Measurements from ENCODE around the gene CPO. TPM values are rescaled to one million over a fixed set of nuclear protein-coding genes. Genes with fewer than 3 reads are reported as not detected.
"Not testable (repeated sequence)": the region's sequence is repeated elsewhere in the genome, so short reads cannot be mapped to it uniquely, and the experiment has no call there.

Gene CPO
- total RNA-seq, 1 experiment from 2014 or later: not detected

DNA sequence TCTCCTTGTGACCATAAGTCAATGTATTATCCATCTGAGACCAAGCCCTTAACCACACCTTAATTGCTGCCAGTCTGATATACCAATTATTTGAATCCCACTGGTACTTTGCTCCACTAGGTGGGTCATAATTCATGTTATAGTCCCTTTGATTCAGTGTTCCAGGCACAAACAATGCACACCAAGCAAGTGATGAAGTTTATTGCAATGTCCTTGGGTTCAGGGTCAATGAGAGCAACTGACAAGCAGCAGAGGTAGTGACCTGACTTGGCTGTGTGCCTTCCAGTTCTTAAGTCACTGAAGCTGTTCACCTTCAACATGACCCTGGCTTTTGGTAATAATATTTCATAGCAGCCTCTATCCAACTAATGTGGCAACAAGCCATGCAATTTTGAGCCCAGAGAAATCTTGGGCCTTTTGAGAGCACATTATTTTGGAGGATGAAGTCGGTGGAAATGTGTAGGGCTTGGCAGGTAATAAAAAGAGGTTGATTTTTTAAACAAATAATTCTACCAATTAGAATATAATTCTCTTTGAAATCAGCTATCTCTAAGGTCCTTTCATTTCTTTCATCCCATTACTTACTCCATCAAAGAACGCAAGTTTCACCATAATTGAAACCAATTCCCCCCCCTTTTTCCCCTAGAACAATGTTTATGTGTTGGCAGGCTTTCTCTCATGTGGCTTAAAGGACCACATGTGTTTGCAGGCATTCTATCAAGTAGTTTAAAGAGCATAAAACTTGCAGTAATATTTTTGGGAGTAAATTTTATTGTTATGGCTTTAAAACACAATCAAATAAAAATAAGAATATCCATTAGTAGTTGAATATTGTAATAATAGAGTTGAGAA is 3.1 kb upstream of the CPO start:
- no peak for DNase-seq
- Histone ChIP-seq H3K4me2 (ENCODE audit: low read depth, low read length, poor library complexity, severe bottlenecking) (no peak overlapping the region), H4K20me1 (ENCODE audit: insufficient read depth, low read depth, low read length) (no peaks in the 10 kb centered on the region), H3K27me3 (ENCODE audit: low read length) (no peaks in the 10 kb centered on the region), H3K27ac (ENCODE audit: low read length) (no peak overlapping the region), H3K4me3 (ENCODE audit: low read length) (no peak overlapping the region), H3K36me3 (ENCODE audit: insufficient read depth, low read length) (no peaks in the 10 kb centered on the region), H3K4me1 (ENCODE audit: low read length) (no peaks in the 10 kb centered on the region), H3K9me2 (replicated peaks; ENCODE audit: insufficient read depth, low read length) (no peaks in the 10 kb centered on the region), H3K79me2 (ENCODE audit: low read length) (no peaks in the 10 kb centered on the region), H2AFZ (ENCODE audit: low read length) (no peak overlapping the region), H3K9ac (ENCODE audit: low read length) (no peak overlapping the region), H3K9me3 (ENCODE audit: low read length) (no peaks in the 10 kb centered on the region)

DNA sequence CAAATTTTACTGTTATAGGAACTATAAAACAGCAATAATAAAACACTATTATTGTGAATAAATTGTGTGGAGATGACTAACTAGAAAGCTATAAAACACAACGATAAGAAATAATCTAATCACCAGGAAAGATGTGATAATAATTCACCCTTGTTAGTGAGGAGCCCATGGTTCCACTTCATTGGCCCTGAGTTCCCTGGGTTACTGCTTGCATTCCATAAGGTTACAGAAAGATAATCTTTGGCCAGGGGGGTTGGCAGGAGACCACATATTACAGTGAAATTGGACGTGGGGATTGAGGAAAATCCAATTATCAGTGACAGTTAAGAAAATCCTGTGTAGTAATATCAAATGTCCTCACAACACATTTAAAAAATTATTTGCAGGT is 2.5 kb upstream of the CPO start:
- no peak overlapping the region for H2AFZ ChIP-seq (ENCODE audit: low read length)
- H3K27me3 ChIP-seq (ENCODE audit: low read length): no peaks in the 10 kb centered on the region
- H3K9me2 ChIP-seq (replicated peaks; ENCODE audit: insufficient read depth, low read length): no peaks in the 10 kb centered on the region
- H3K4me3 ChIP-seq (ENCODE audit: low read length): no peak overlapping the region
- no peak for DNase-seq
- no peaks in the 10 kb centered on the region for H3K9me3 ChIP-seq (ENCODE audit: low read length)
- H3K36me3 ChIP-seq (ENCODE audit: insufficient read depth, low read length): no peaks in the 10 kb centered on the region
- H4K20me1 ChIP-seq (ENCODE audit: insufficient read depth, low read depth, low read length): no peaks in the 10 kb centered on the region
- no peaks in the 10 kb centered on the region for H3K79me2 ChIP-seq (ENCODE audit: low read length)
- no peaks in the 10 kb centered on the region for H3K4me1 ChIP-seq (ENCODE audit: low read length)
- H3K4me2 ChIP-seq (ENCODE audit: low read depth, low read length, poor library complexity, severe bottlenecking): no peak overlapping the region
- H3K27ac ChIP-seq (ENCODE audit: low read length): no peak overlapping the region
- no peak overlapping the region for H3K9ac ChIP-seq (ENCODE audit: low read length)

DNA sequence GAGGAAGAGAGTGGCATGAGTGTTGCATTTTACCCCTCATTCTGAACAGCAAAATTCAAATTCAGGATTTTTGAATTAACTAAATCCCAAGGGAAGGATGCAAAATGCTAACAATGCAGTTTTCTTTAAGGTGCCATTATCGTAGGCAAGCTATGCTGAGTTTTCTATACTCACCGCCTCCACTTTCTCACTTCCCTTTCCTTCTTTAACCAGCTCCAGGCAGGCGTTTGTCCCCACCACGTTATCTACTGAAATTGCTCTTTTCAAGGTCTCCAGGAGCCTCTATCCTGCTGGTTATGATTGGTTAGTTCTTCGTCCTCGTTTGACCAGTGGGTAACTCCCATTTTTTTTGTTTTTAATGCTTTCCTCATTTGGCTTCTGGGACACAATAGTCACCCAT is 1.8 kb upstream of the CPO start:
- no peak overlapping the region for H3K4me2 ChIP-seq (ENCODE audit: low read depth, low read length, poor library complexity, severe bottlenecking)
- no peaks in the 10 kb centered on the region for H3K36me3 ChIP-seq (ENCODE audit: insufficient read depth, low read length)
- DNase-seq: no peak
- H3K27me3 ChIP-seq (ENCODE audit: low read length): no peaks in the 10 kb centered on the region
- H3K9me3 ChIP-seq (ENCODE audit: low read length): no peaks in the 10 kb centered on the region
- H3K4me1 ChIP-seq (ENCODE audit: low read length): no peaks in the 10 kb centered on the region
- H3K9ac ChIP-seq (ENCODE audit: low read length): no peak overlapping the region
- H3K4me3 ChIP-seq (ENCODE audit: low read length): no peak overlapping the region
- no peak overlapping the region for H3K27ac ChIP-seq (ENCODE audit: low read length)
- H3K9me2 ChIP-seq (replicated peaks; ENCODE audit: insufficient read depth, low read length): no peaks in the 10 kb centered on the region
- no peak overlapping the region for H2AFZ ChIP-seq (ENCODE audit: low read length)
- H4K20me1 ChIP-seq (ENCODE audit: insufficient read depth, low read depth, low read length): no peaks in the 10 kb centered on the region
- no peaks in the 10 kb centered on the region for H3K79me2 ChIP-seq (ENCODE audit: low read length)

DNA sequence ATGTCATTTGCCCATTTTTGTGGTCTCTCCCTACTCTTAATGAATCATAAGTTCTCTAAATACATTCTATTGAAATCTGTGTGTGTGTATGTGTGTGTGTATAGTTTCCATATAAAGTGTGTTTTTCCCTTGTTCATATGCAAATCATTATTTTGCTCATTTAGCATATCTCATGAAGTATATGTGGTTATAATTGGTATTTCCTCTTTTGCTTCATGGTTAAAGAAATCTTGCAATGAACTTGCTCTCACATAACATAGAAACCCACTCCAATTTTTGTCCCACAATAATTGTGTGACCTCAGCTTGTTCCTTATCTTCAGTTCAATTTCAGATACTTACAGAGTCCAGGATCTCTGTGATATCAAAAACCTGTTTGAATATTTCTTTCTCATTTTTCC is 1.2 kb downstream of the CPO start:
- no peaks in the 10 kb centered on the region for H3K9me3 ChIP-seq (ENCODE audit: low read length)
- H3K27me3 ChIP-seq (ENCODE audit: low read length): no peaks in the 10 kb centered on the region
- H2AFZ ChIP-seq (ENCODE audit: low read length): no peak overlapping the region
- H3K36me3 ChIP-seq (ENCODE audit: insufficient read depth, low read length): no peaks in the 10 kb centered on the region
- no peak overlapping the region for H3K9ac ChIP-seq (ENCODE audit: low read length)
- H3K9me2 ChIP-seq (replicated peaks; ENCODE audit: insufficient read depth, low read length): no peaks in the 10 kb centered on the region
- H4K20me1 ChIP-seq (ENCODE audit: insufficient read depth, low read depth, low read length): no peaks in the 10 kb centered on the region
- H3K4me2 ChIP-seq (ENCODE audit: low read depth, low read length, poor library complexity, severe bottlenecking): no peak overlapping the region
- no peak overlapping the region for H3K27ac ChIP-seq (ENCODE audit: low read length)
- no peaks in the 10 kb centered on the region for H3K79me2 ChIP-seq (ENCODE audit: low read length)
- H3K4me1 ChIP-seq (ENCODE audit: low read length): no peaks in the 10 kb centered on the region
- H3K4me3 ChIP-seq (ENCODE audit: low read length): no peak overlapping the region
- no peak for DNase-seq

DNA sequence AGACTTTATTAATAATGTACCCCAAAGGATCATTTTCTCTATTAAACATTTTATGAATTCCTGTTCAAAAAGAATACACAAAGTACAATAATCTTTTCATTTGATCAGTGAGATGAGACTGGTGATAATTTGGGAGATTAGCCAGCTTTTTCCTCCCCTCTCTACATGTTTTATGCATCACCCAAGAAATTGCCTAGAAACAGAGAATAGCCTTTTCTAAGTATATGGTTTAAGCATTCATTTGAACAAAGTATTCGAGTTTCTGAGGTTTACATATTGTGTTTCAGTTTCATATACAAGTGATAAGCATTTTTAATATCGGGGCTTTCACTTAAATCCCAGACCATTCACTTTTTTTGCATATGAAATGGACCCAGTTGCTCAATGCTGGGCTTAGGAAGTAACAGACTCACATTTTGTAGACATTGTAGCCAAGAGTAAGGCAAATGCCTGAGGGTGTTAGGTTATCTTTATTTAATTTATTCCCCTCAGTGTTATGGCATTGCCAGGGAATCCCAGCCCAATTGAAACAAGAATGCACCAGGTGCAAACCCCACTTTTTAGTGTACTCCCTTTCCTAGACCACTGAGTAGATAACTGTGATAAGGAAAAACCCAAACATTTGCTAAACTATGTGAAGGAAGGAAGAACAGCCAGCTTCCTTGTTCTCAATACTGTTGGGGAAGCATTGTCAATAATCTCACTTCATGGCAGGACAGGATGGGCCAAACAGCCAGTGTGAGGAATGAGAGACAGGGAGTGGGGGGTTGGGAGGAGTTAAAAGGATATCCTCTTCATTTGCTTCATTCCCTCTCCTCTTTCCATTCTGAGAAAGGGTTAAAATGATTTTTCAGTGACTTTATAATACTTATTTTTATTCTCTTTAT is 3.5 kb downstream of the CPO start:
- no peak overlapping the region for H3K4me2 ChIP-seq (ENCODE audit: low read depth, low read length, poor library complexity, severe bottlenecking)
- H4K20me1 ChIP-seq (ENCODE audit: insufficient read depth, low read depth, low read length): no peaks in the 10 kb centered on the region
- H3K9me2 ChIP-seq (replicated peaks; ENCODE audit: insufficient read depth, low read length): no peaks in the 10 kb centered on the region
- H3K79me2 ChIP-seq (ENCODE audit: low read length): no peaks in the 10 kb centered on the region
- DNase-seq: no peak
- H3K4me3 ChIP-seq (ENCODE audit: low read length): no peak overlapping the region
- no peak overlapping the region for H3K9ac ChIP-seq (ENCODE audit: low read length)
- no peaks in the 10 kb centered on the region for H3K9me3 ChIP-seq (ENCODE audit: low read length)
- no peaks in the 10 kb centered on the region for H3K36me3 ChIP-seq (ENCODE audit: insufficient read depth, low read length)
- H3K4me1 ChIP-seq (ENCODE audit: low read length): no peaks in the 10 kb centered on the region
- no peak overlapping the region for H3K27ac ChIP-seq (ENCODE audit: low read length)
- H3K27me3 ChIP-seq (ENCODE audit: low read length): no peaks in the 10 kb centered on the region
- no peak overlapping the region for H2AFZ ChIP-seq (ENCODE audit: low read length)

DNA sequence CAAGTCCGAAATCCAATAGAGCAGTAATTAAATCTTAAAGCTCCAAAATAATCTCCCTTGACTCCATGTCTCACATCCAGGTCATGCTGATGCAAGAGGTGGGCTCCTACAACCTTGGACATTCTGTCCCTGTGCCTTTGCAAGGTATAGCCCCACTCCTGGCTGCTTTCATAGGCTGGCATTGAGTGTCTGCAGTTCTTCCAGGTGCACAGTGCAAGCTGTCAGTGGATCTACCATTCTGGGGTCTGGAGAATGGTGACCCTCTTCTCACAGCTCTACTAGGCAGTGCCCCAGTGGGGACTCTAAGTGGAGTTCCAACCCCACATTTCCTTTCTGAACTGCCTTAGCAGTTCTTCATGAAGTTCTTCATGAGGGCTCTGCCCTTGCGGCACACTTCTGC is 14.1 kb downstream of the CPO start:
- not testable (repeated sequence) for H3K9ac ChIP-seq (ENCODE audit: low read length); H3K36me3 ChIP-seq (ENCODE audit: insufficient read depth, low read length); H3K4me2 ChIP-seq (ENCODE audit: low read depth, low read length, poor library complexity, severe bottlenecking); H3K27ac ChIP-seq (ENCODE audit: low read length); H2AFZ ChIP-seq (ENCODE audit: low read length); H3K4me3 ChIP-seq (ENCODE audit: low read length); DNase-seq; H3K27me3 ChIP-seq (ENCODE audit: low read length); H3K9me3 ChIP-seq (ENCODE audit: low read length); H3K4me1 ChIP-seq (ENCODE audit: low read length); H3K9me2 ChIP-seq (replicated peaks; ENCODE audit: insufficient read depth, low read length); H4K20me1 ChIP-seq (ENCODE audit: insufficient read depth, low read depth, low read length); H3K79me2 ChIP-seq (ENCODE audit: low read length)

DNA sequence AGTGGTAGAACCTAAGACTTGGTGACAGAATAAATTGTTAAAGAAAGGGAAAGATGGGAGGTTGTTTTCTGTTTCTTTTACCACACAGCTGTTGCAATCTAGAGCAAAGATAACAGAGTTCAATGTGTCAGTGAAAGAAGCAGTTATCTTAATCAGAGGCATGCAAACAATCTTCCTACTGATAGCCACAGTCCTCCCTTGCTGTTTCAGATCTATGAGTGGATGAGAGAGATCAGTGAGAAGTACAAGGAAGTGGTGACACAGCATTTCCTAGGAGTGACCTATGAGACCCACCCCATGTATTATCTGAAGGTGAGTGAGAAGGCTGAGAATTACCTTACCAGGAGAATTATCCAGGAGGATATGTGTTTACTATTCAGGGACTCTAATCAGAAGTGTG is 15.9 kb downstream of the CPO start:
- Histone ChIP-seq H2AFZ (ENCODE audit: low read length) (no peak overlapping the region), H3K36me3 (ENCODE audit: insufficient read depth, low read length) (no peaks in the 10 kb centered on the region), H3K9me2 (replicated peaks; ENCODE audit: insufficient read depth, low read length) (no peaks in the 10 kb centered on the region), H3K4me1 (ENCODE audit: low read length) (no peaks in the 10 kb centered on the region), H3K79me2 (ENCODE audit: low read length) (no peaks in the 10 kb centered on the region), H3K4me3 (ENCODE audit: low read length) (no peak overlapping the region), H3K27ac (ENCODE audit: low read length) (no peak overlapping the region), H3K9me3 (ENCODE audit: low read length) (no peaks in the 10 kb centered on the region), H3K9ac (ENCODE audit: low read length) (no peak overlapping the region), H4K20me1 (ENCODE audit: insufficient read depth, low read depth, low read length) (no peaks in the 10 kb centered on the region), H3K4me2 (ENCODE audit: low read depth, low read length, poor library complexity, severe bottlenecking) (no peak overlapping the region), H3K27me3 (ENCODE audit: low read length) (no peaks in the 10 kb centered on the region)
- no peak for DNase-seq

DNA sequence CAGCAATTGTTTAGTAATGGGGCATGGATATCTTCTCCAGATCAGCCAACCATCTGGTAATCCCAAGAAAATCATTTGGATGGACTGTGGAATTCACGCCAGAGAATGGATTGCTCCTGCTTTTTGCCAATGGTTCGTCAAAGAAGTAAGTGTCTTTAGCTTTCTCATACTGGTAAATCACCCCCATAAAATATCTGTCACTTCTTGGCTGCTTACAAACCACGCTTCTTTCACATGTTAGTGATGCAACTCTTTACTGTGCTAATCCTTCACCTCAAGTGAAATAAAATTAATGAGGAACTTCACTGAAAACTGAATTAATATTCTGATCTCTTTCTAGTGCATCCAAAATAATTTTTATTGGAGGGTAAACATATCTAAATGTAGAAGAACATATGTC is 18.9 kb downstream of the CPO start:
- Histone ChIP-seq H3K27me3 (ENCODE audit: low read length) (no peaks in the 10 kb centered on the region), H4K20me1 (ENCODE audit: insufficient read depth, low read depth, low read length) (no peaks in the 10 kb centered on the region), H3K4me1 (ENCODE audit: low read length) (no peaks in the 10 kb centered on the region), H3K4me3 (ENCODE audit: low read length) (no peak overlapping the region), H3K9ac (ENCODE audit: low read length) (no peak overlapping the region), H3K9me3 (ENCODE audit: low read length) (no peaks in the 10 kb centered on the region), H3K27ac (ENCODE audit: low read length) (no peak overlapping the region), H3K36me3 (ENCODE audit: insufficient read depth, low read length) (no peaks in the 10 kb centered on the region), H2AFZ (ENCODE audit: low read length) (no peak overlapping the region), H3K4me2 (ENCODE audit: low read depth, low read length, poor library complexity, severe bottlenecking) (no peak overlapping the region), H3K9me2 (replicated peaks; ENCODE audit: insufficient read depth, low read length) (no peaks in the 10 kb centered on the region), H3K79me2 (ENCODE audit: low read length) (no peaks in the 10 kb centered on the region)
- no peak for DNase-seq

Measured in Karpas-422 (cell line).